HG03045 (cell line): ENCODE data around the gene BRCC3.
"Not testable (repeated sequence)": the region's sequence is repeated elsewhere in the genome, so short reads cannot be mapped to it uniquely, and the experiment has no call there.

Experiments
- ATAC-seq: cut with Tn5 transposase; IDR thresholded peaks from one replicate; pipeline ENCODE4 v1.9.1; 2021; ENCODE audit warnings: mild to moderate bottlenecking, moderate library complexity; ENCODE audit not compliant: unreplicated experiment

Gene BRCC3

GRCh38 chrX:155143959-155144548 is 72.7 kb downstream of the BRCC3 start:
- no peak for ATAC-seq

- ATAC-seq, result no peak
These were observed 73.6 kb downstream of the BRCC3 start for GRCh38 chrX:155144926-155145325.

- ATAC-seq, result not testable (repeated sequence)
These were observed 76.3 kb downstream of the BRCC3 start for GRCh38 chrX:155147612-155148011.

GRCh38 chrX:155148166-155148565 is 76.9 kb downstream of the BRCC3 start:
- not testable (repeated sequence) for ATAC-seq

DNA sequence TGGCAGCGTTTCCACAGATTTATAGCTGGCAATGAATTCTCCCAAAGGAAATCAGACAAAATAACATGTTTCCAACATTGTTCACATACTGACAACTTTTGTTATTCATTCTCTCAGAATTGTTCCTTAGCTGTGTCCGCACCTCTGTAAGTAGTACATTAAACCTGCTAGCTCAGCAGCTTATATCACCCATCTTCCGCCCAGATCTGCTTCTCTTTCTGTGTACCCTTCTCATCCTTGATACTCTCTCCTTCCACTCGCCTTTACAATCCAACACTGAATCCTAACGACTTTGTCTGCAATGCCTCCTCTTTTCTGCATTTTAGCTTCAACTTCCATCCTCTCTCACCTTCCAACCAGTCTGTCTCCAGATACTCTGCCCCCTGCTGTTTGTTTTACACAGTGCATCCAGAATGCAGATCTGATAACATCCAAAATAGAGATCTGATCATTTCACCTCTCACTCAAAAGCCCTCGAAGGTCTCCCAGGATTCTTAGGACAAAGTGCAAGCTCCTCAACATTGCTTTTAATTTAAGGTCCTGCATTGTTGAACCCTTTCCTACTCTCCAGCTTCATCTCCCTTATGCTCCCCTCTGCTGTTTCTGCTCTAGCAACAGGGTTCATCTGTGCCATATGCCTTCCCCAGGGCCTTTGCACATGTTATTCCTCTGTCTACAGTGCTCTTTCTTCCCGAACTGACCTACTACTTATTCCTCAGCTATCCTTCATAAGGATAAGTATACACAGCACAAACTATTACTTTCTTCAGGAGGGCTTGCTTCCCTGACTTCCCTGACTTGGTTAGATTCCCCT is 77.6 kb downstream of the BRCC3 start:
- ATAC-seq, result no peak

DNA sequence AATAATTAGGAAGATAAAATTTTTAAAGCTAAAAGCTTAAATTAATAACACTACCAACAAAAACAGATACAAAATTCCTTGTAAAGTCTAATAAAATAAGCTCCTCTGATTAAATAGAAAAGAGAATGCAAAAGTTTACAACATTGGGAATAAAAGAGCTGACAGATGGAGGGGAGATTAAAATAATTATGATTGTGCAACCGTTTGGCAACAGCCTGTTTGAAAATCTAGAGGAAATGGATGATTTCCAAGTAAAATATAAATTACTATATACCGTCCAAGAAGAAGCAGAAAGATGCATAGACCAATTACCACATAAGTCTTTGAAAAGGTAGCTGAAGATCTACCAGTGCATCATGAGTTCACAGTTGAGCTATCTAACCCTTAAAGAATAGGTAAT is 98.6 kb downstream of the BRCC3 start:
- no peak for ATAC-seq
